GM12878 (cell line): ENCODE measurements around the gene IRF2. TPM values are rescaled to one million over a fixed set of nuclear protein-coding genes. Genes with fewer than 3 reads are reported as not detected.

Experiments used
- ASH2L ChIP-seq: fragments of 300-600, 200-600 bp; sonication (generic); IDR thresholded peaks from 2 replicates; pipeline ENCODE4 v1.6.1; 2017; ENCODE audit warnings: low read depth, mild to moderate bottlenecking, borderline replicate concordance
- ATF2 ChIP-seq: IDR thresholded peaks from 2 replicates; pipeline ENCODE4 v1.6.1; 2012; ENCODE audit warnings: low read length, inconsistent platforms
- BCL3 ChIP-seq: IDR thresholded peaks from 2 replicates; pipeline ENCODE4 v1.6.1; 2011; ENCODE audit warnings: borderline replicate concordance, low read depth, mild to moderate bottlenecking, moderate library complexity, low read length; ENCODE audit not compliant: insufficient read depth, poor library complexity, severe bottlenecking
- CBX5 ChIP-seq: sonication (generic); IDR thresholded peaks from 2 replicates; pipeline ENCODE4 v1.6.1; 2016; ENCODE audit warnings: low read depth, moderate library complexity, mild to moderate bottlenecking, inconsistent platforms
- HDAC2 ChIP-seq: fragments of 200-600 bp; sonication (generic); IDR thresholded peaks from 2 replicates; pipeline ENCODE4 v1.6.1; 2017
- HDGF ChIP-seq: fragments of 450-650 bp; IDR thresholded peaks from 2 replicates; pipeline ENCODE4 v1.6.1; 2016; ENCODE audit warnings: antibody characterized with exemption
- IRF3 ChIP-seq: fragments of 450-650 bp; IDR thresholded peaks from 2 replicates; pipeline ENCODE4 v1.6.1; 2014; ENCODE audit warnings: mild to moderate bottlenecking
- PRDM15 ChIP-seq: fragments of 450-650 bp; formaldehyde crosslinking; IDR thresholded peaks from 2 replicates; pipeline ENCODE4 v1.4.0; 2020; ENCODE audit warnings: mild to moderate bottlenecking, moderate library complexity
- RAD21 ChIP-seq: IDR thresholded peaks from 2 replicates; pipeline ENCODE4 v1.6.1; 2011; ENCODE audit warnings: mild to moderate bottlenecking, low read depth, low read length, moderate library complexity; ENCODE audit not compliant: insufficient read depth
- RELB ChIP-seq: fragments of 450-650 bp; IDR thresholded peaks from 2 replicates; pipeline ENCODE4 v1.6.1; 2017; ENCODE audit warnings: low read depth, mild to moderate bottlenecking, moderate library complexity
- SPI1 ChIP-seq: IDR thresholded peaks from 2 replicates; pipeline ENCODE4 v1.6.1; 2011; ENCODE audit warnings: low read depth, mild to moderate bottlenecking, low read length, moderate library complexity, borderline replicate concordance; ENCODE audit not compliant: insufficient read depth
- SRF ChIP-seq, 2 experiments: IDR thresholded peaks; 2 replicates each; pipeline ENCODE4 v1.6.1; 2011; ENCODE audit warnings: low read depth in 2 of 2, low read length in 2 of 2, mild to moderate bottlenecking in 1 of 2, moderate library complexity in 1 of 2
- SUZ12 ChIP-seq: fragments of 200-600 bp; sonication (generic); IDR thresholded peaks from one replicate; pipeline ENCODE4 v1.6.1; 2018; ENCODE audit warnings: antibody characterized with exemption, mild to moderate bottlenecking; ENCODE audit not compliant: unreplicated experiment
- YBX1 ChIP-seq: fragments of 450-650 bp; IDR thresholded peaks from 2 replicates; pipeline ENCODE4 v1.6.1; 2016; ENCODE audit warnings: antibody characterized with exemption
- ZBTB40 ChIP-seq: fragments of 450-650 bp; IDR thresholded peaks from 2 replicates; pipeline ENCODE4 v1.6.1; 2016; ENCODE audit warnings: mild to moderate bottlenecking, moderate library complexity, borderline replicate concordance
- polyA plus RNA-seq, 11 experiments: library from polyadenylated mRNA; depleted of rRNA in 4 of 11; unstranded in 6 of 11; stranded (reverse) in 5 of 11; fragments of >200 nt; fragmentation: Nextera tagmentation in 4 of 11; fragmentation: Illumina TruSeq in 1 of 11; extraction: Ambion mirVana in 4 of 11; extraction: Trizol in 1 of 11; gene quantifications; 1 replicate in 1 of 11; 2 replicates in 10 of 11; pipeline versions ENCODE4 v1.2.1 to v1.2.3, GENCODE V29; 2011 to 2016; ENCODE audit warnings: inconsistent platforms in 2 of 11, missing spikeins in 2 of 11, low read depth in 1 of 11
- total RNA-seq, 4 experiments: library from RNA; depleted of rRNA in 3 of 4; stranded (reverse); fragments of >200 nt in 3 of 4; fragmentation: Illumina TruSeq in 1 of 4; extraction: Trizol in 1 of 4; gene quantifications; 2 replicates each; pipeline versions ENCODE4 v1.2.1 to v1.2.3, GENCODE V29; 2013 to 2021

Gene IRF2
- total and polyA plus RNA-seq, 10 of the 15 experiments (the other 5 are each of a cell fraction or from before 2014, with no cell fraction given) = 45.1 to 99.3 (median 58.9) TPM

- no peak for TF ChIP-seq RAD21
- no peak for TF ChIP-seq SRF (IDR thresholded peaks at IDR 0.05; ENCODE audit: low read depth in 2 of 2, low read length in 2 of 2)
- no peak for TF ChIP-seq BCL3
- no peak for TF ChIP-seq ATF2
- TF ChIP-seq PRDM15 (CRISPR knock-in tag) = no peak
- TF ChIP-seq SPI1 = no peak
- no peak for TF ChIP-seq IRF3
- no peak; the same call in 1 of the 2 replicates for TF ChIP-seq ZBTB40
- TF ChIP-seq CBX5 = no peak
- TF ChIP-seq ASH2L = no peak
- TF ChIP-seq RELB = peak; percentile 60
- TF ChIP-seq YBX1 = no peak
- peak; percentile 46; the same call in 1 of the 2 replicates for TF ChIP-seq HDGF
- TF ChIP-seq SUZ12 = no peak
- no peak for TF ChIP-seq HDAC2
Measured at GRCh38 chr4:184343502-184344177, 130.7 kb downstream of the IRF2 start (continued).
